Prostate gland (tissue), 2 donors: Measurements from ENCODE around the gene UGT1A8. TPM values are rescaled to one million over a fixed set of nuclear protein-coding genes. Genes with fewer than 3 reads are reported as not detected.
"Not testable (repeated sequence)": the region's sequence is repeated elsewhere in the genome, so short reads cannot be mapped to it uniquely, and the experiment has no call there.

Experiments
- DNase-seq: peaks from one replicate; pipeline ENCODE4 v3.0.0-alpha.2; 2019; ENCODE audit warnings: low spot score
- H3K27ac ChIP-seq, 2 donors: fragments of 200-600 bp; sonication (generic); 2 replicates each; pipeline ENCODE4 v1.5.1; 2017 to 2019
- H3K27me3 ChIP-seq: fragments of 200-600 bp; sonication (generic); replicated peaks from 2 replicates; pipeline ENCODE4 v1.5.1; 2019; ENCODE audit not compliant: insufficient read depth
- H3K36me3 ChIP-seq, 2 donors: fragments of 200-600 bp; sonication (generic); 1 replicate in 1 of 2; 2 replicates in 1 of 2; pipeline versions ENCODE4 v1.5.1 to v1.8.1; 2017 to 2019
- H3K4me1 ChIP-seq: fragments of 200-600 bp; sonication (generic); replicated peaks from 2 replicates; pipeline ENCODE4 v1.5.1; 2019
- H3K4me3 ChIP-seq, 2 donors: fragments of 200-600 bp; sonication (generic); 2 replicates each; pipeline ENCODE4 v1.5.1; 2017 to 2019
- H3K9me3 ChIP-seq: fragments of 200-600 bp; sonication (generic); 2 replicates; pipeline ENCODE4 v1.5.1; 2017
- CTCF ChIP-seq, 4 experiments: fragments of 200-600 bp in 2 of 4; fragments of 450-650 bp in 2 of 4; sonication (generic) in 2 of 4; IDR thresholded peaks; 1 replicate in 3 of 4; 2 replicates in 1 of 4; pipeline ENCODE4 v1.5.1; 2016 to 2019; ENCODE audit warnings: antibody characterized with exemption in 4 of 4, mild to moderate bottlenecking in 2 of 4, moderate library complexity in 2 of 4
- POLR2A ChIP-seq: fragments of 450-650 bp; IDR thresholded peaks from one replicate; pipeline ENCODE4 v1.6.1; 2016; ENCODE audit warnings: antibody characterized with exemption, mild to moderate bottlenecking
- POLR2AphosphoS5 ChIP-seq: sonication (generic); formaldehyde crosslinking; IDR thresholded peaks from one replicate; pipeline ENCODE4 v1.6.1; 2017; ENCODE audit warnings: antibody characterized with exemption
- WGBS: methylation state at CpG from one replicate; pipeline ENCODE4 v1.1.5; 2018; 5-methylcytosine and 5-hydroxymethylcytosine counted together
- intact Hi-C: fragments of 100-400 bp; cut with DNase I; formaldehyde crosslinking; loops from one replicate; pipeline ENCODE4 v1.14.2; 2022
- total RNA-seq, 2 donors: library from RNA; depleted of rRNA; stranded (reverse); fragments of >200 nt; gene quantifications; one replicate each; pipeline ENCODE4 v1.1.0, GENCODE V29; 2016

The UGT1A8 gene
- not detected for total RNA-seq

DNA sequence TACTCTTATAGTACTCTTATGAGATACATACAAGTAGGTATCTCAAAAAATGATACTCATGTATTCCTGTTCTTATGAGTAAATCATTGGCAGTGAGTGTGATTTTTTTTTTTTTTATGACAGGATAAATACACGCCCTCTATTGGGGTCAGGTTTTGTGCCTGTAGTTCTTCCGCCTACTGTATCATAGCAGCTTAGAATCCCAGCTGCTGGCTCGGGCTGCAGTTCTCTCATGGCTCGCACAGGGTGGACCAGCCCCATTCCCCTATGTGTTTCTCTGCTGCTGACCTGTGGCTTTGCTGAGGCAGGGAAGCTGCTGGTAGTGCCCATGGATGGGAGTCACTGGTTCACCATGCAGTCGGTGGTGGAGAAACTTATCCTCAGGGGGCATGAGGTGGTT is at the start of gene UGT1A8:
Gene UGT1A8, plus strand, starts transcription at position 158 of the 400 bp plus-strand sequence. Its CDS starts 75 bp downstream, at position 233.
- H3K27me3 ChIP-seq, H3K27ac ChIP-seq, H3K4me1 ChIP-seq, H3K4me3 ChIP-seq, DNase-seq, intact Hi-C loops, H3K9me3 ChIP-seq, H3K36me3 ChIP-seq: not testable (repeated sequence)
- WGBS = 69% methylated on average over 5 of the region's 5 CpGs

- intact Hi-C loops = no loop called here
- no peak for TF ChIP-seq POLR2A
- TF ChIP-seq CTCF (IDR thresholded peaks at IDR 0.05) = no peak
- 34% methylated on average over 1 of the region's 1 CpG for WGBS
- H3K27me3 ChIP-seq = no peaks in the 10 kb centered on the region
- H3K36me3 ChIP-seq = no peaks in the 10 kb centered on the region
- no peaks in the 10 kb centered on the region for H3K9me3 ChIP-seq
- no peak overlapping the region for H3K27ac ChIP-seq
- DNase-seq = no peak
- H3K4me3 ChIP-seq = no peak overlapping the region
- H3K4me1 ChIP-seq = no peaks in the 10 kb centered on the region
These were observed 46.4 kb upstream of the UGT1A8 start for GRCh38 chr2:233571001-233571400.

DNA sequence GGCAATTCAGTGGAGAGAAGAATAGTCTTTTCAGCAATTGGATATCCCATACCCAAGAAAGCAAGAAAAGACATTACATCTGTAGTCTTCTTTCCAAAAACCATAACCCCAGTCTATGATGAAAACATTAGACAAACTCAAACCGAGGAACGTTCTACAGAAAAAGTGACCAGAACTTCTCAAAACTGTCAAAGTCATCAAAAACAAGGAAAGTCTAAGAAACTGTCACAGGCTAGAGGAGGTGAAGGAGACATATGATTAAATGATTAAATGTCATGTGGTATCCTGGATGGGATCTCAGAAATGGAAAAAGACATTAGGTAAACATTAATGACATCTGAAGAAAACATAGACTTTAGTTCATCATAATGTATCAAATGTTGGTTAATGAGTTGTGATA is 46.0 kb upstream of the UGT1A8 start:
- no peaks in the 10 kb centered on the region for H3K27me3 ChIP-seq
- no peaks in the 10 kb centered on the region for H3K36me3 ChIP-seq
- no peak overlapping the region for H3K4me3 ChIP-seq
- H3K27ac ChIP-seq = no peak overlapping the region
- DNase-seq = no peak
- H3K9me3 ChIP-seq = no peaks in the 10 kb centered on the region
- TF ChIP-seq CTCF (IDR thresholded peaks at IDR 0.05) (no peak), POLR2A (no peak), POLR2AphosphoS5 (no peak)
- 90% methylated on average over 2 of the region's 2 CpGs for WGBS
- no peaks in the 10 kb centered on the region for H3K4me1 ChIP-seq
- intact Hi-C loops = no loop called here

DNA sequence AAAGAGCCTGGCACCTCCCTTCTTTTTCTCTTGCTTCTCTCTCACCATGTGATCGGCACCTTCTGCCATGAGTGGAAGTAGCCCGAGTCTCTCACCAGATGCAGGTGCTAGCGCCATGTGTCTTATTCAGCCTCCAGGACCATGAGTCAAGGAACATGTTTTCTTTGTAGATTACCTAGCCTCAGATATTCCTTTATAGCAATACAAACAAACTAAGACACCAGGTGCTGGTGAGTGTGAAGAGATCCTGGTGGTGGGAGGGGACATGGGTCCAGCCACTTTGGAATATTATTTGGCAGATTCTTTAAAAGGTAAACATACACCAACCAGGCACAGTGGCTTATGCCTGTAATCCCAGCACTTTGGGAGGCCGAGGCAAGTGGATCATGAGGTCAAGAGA is 45.0 kb upstream of the UGT1A8 start:
- H3K27me3 ChIP-seq = no peaks in the 10 kb centered on the region
- H3K9me3 ChIP-seq = no peaks in the 10 kb centered on the region
- TF ChIP-seq CTCF (IDR thresholded peaks at IDR 0.05) (no peak), POLR2AphosphoS5 (peak; percentile 62)
- DNase-seq = peak; percentile 14
- intact Hi-C loops = no loop called here
- WGBS = 59% methylated on average over 4 of the region's 4 CpGs
- no peak overlapping the region for H3K4me3 ChIP-seq
- peak overlapping the region in 1 of 2 donors; percentile 5 for H3K27ac ChIP-seq
- no peaks in the 10 kb centered on the region for H3K36me3 ChIP-seq
- no peaks in the 10 kb centered on the region for H3K4me1 ChIP-seq

DNA sequence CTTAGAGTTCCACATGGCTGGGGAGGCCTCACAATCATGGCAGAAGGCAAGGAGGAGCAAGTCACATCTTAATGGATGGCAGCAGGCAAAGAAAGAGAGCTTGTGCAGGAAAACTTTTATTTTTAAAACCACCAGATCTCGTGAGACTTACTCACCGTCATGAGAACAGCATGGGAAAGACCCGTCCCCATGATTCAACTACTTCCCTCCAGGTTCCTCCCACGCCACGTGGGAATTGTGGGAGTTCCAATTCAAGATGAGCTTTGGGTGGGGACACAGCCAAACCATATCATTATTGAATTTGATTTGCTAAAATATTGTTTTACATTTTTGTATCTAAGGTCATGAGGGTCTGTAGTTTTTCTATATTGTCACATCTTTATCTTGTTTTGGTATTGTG is 40.1 kb upstream of the UGT1A8 start:
- H3K27me3 ChIP-seq, H3K9me3 ChIP-seq, DNase-seq, intact Hi-C loops, H3K4me1 ChIP-seq, H3K27ac ChIP-seq, H3K4me3 ChIP-seq, H3K36me3 ChIP-seq: not testable (repeated sequence)
- WGBS = 70% methylated on average over 5 of the region's 5 CpGs

DNA sequence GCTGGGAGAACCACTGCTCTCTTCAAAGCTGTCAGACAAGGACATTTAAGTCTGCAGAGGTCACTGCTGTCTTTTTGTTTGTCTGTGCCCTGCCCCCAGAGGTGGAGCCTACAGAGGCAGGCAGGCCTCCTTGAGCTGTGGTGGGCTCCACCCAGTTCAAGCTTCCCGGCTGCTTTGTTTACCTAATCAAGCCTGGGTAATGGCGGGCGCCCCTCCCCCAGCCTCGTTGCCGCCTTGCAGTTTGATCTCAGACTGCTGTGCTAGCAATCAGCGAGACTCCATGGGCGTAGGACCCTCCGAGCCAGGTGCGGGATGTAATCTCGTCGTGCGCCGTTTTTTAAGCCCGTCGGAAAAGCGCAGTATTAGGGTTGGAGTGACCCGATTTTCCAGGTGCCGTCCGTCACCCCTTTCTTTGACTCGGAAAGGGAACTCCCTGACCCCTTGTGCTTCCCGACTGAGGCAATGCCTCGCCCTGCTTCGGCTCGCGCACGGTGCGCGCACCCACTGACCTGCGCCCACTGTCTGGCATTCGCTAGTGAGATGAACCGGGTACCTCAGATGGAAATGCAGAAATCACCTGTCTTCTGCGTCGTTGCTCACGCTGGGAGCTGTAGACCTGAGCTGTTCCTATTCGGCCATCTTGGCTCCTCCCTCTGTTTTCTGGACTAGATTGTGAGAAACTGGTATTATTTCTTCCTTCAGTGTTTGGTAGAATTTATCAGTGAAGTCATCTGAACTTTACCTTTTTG is 34.0 kb upstream of the UGT1A8 start:
- 84% methylated on average over 35 of the region's 35 CpGs for WGBS

More for the DNA sequence above, 34.0 kb upstream of the UGT1A8 start:
- H3K9me3 ChIP-seq, H3K36me3 ChIP-seq, H3K27ac ChIP-seq, H3K4me1 ChIP-seq, DNase-seq, intact Hi-C loops, H3K4me3 ChIP-seq, H3K27me3 ChIP-seq: not testable (repeated sequence)
